K562 (cell line): ENCODE measurements around the gene SNX25. TPM values are rescaled to one million over a fixed set of nuclear protein-coding genes. Genes with fewer than 3 reads are reported as not detected.
A peak's percentile ranks its signal among the peaks of the same experiment; 100 is the strongest.

Source experiments
- ATAC-seq: fragments of 200-7000 bp; cut with Tn5 transposase; 3 replicates; pipeline ENCODE4 v1.9.1; 2020; ENCODE audit warnings: moderate library complexity
- BruUV-seq: library from RNA; stranded (reverse); fragments of 400-500 nt; replicated peaks from 2 replicates; lab custom pipeline; 2021; lab: Mats Ljungman, UMichigan
- CTCF ChIA-PET: fragments of 300-600 bp; formaldehyde crosslinking; extraction: SDS; loops from one replicate; lab custom pipeline; 2021; ENCODE audit warnings: low intra/inter-chr PET ratio; lab: Yijun Ruan, JAX
- POLR2A ChIA-PET: fragments of 300-600, 350-650 bp; sonication (Branson Sonifier 250); formaldehyde crosslinking; extraction: SDS; loops from one replicate; lab custom pipeline; 2021; ENCODE audit warnings: antibody characterized with exemption, inconsistent platforms; lab: Yijun Ruan, JAX
- DNase-seq, 4 experiments: peaks; one replicate each; pipeline versions ENCODE4 v3.0.0 to v3.0.0-alpha.2; 2011 to 2018; ENCODE audit warnings: low spot score in 3 of 4, mixed read lengths in 3 of 4; ENCODE audit errors: extremely low read depth in 1 of 4
- FAIRE-seq: peaks from 2 replicates; lab custom pipeline; 2011; peaks lifted over from hg19 to GRCh38; lab: Jason Lieb, UNC
- H2AFZ ChIP-seq: 2 replicates; pipeline ENCODE4 v1.6.0; 2011; ENCODE audit warnings: low read depth, low read length, control low read depth, inconsistent platforms
- H3K27ac ChIP-seq: fragments of 200-600 bp; 3 replicates; pipeline ENCODE4 v1.8.0; 2011; ENCODE audit warnings: low read depth, mild to moderate bottlenecking, control low read depth, inconsistent platforms, low read length, moderate library complexity, mixed read lengths; ENCODE audit errors: extremely low read depth
- H3K27me3 ChIP-seq, 2 experiments: fragments of 300-600 bp in 1 of 2; 2 replicates in 1 of 2; 3 replicates in 1 of 2; pipeline versions ENCODE4 v1.6.0 to v1.8.0; 2011; ENCODE audit warnings: inconsistent platforms in 2 of 2, low read length in 2 of 2, mild to moderate bottlenecking in 1 of 2, mixed read lengths in 1 of 2, moderate library complexity in 1 of 2; ENCODE audit not compliant: control insufficient read depth in 2 of 2, insufficient read depth in 2 of 2
- H3K36me3 ChIP-seq: fragments of 300-600 bp; 3 replicates; pipeline ENCODE4 v1.8.0; 2011; ENCODE audit warnings: mild to moderate bottlenecking, low read length, inconsistent platforms; ENCODE audit not compliant: control insufficient read depth, insufficient read depth
- H3K4me1 ChIP-seq, 2 experiments: fragments of 200-600 bp in 1 of 2; replicated peaks in 1 of 2; 2 replicates in 1 of 2; 3 replicates in 1 of 2; pipeline versions ENCODE4 v1.5.1 to v1.8.0; 2011; ENCODE audit warnings: inconsistent platforms in 2 of 2, low read length in 2 of 2, mild to moderate bottlenecking in 1 of 2, mixed read lengths in 1 of 2, moderate library complexity in 1 of 2; ENCODE audit not compliant: control insufficient read depth in 2 of 2, insufficient read depth in 2 of 2
- H3K4me2 ChIP-seq: 2 replicates; pipeline ENCODE4 v1.6.1; 2011; ENCODE audit warnings: low read length, control low read depth, inconsistent platforms, mixed read lengths; ENCODE audit not compliant: insufficient read depth
- H3K4me3 ChIP-seq: fragments of 200-600 bp; sonication (generic), shearing (Covaris generic); 2 replicates; pipeline ENCODE4 v1.5.1; 2016; ENCODE audit warnings: control low read depth, inconsistent platforms
- H3K79me2 ChIP-seq: fragments of 200-600 bp; 3 replicates; pipeline ENCODE4 v1.8.0; 2011; ENCODE audit warnings: low read length, inconsistent platforms; ENCODE audit not compliant: control insufficient read depth, insufficient read depth
- H3K9ac ChIP-seq, 2 experiments: 2 replicates each; pipeline versions ENCODE4 v1.6.0 to v1.6.1; 2011; ENCODE audit warnings: low read depth in 2 of 2, low read length in 2 of 2, control low read depth in 1 of 2, inconsistent platforms in 1 of 2, mild to moderate bottlenecking in 1 of 2, mixed read lengths in 1 of 2; ENCODE audit not compliant: insufficient read depth in 1 of 2
- H3K9me1 ChIP-seq: one replicate; pipeline ENCODE4 v1.6.0; 2011; ENCODE audit warnings: inconsistent platforms, mild to moderate bottlenecking, low read length, moderate library complexity; ENCODE audit not compliant: control insufficient read depth, insufficient read depth
- H3K9me3 ChIP-seq: replicated peaks from 2 replicates; pipeline ENCODE4 v1.5.1; 2011; ENCODE audit warnings: low read depth, low read length, inconsistent platforms; ENCODE audit not compliant: control insufficient read depth, insufficient read depth
- H4K20me1 ChIP-seq: replicated peaks from 2 replicates; pipeline ENCODE4 v1.6.1; 2011; ENCODE audit warnings: low read length, inconsistent platforms, mixed read lengths; ENCODE audit not compliant: control insufficient read depth, insufficient read depth
- ATF3 ChIP-seq, 2 experiments: fragments of 450-650 bp in 1 of 2; sonication (generic) in 1 of 2; formaldehyde crosslinking in 1 of 2; IDR thresholded peaks in 1 of 2; conservative IDR thresholded peaks in 1 of 2; 2 replicates each; pipeline versions ENCODE4 v1.6.1 to v1.8.1; 2016 to 2023; ENCODE audit warnings: mild to moderate bottlenecking in 2 of 2, moderate library complexity in 2 of 2, inconsistent platforms in 1 of 2, missing genetic modification reagents in 1 of 2
- CEBPB ChIP-seq: fragments of 450-650 bp; IDR thresholded peaks from 2 replicates; pipeline ENCODE4 v1.6.1; 2016; ENCODE audit warnings: missing genetic modification characterization, missing compliant biosample characterization
- DEAF1 ChIP-seq: fragments of 450-650 bp; formaldehyde crosslinking; IDR thresholded peaks from 2 replicates; pipeline ENCODE4 v1.4.0; 2020; ENCODE audit warnings: mild to moderate bottlenecking, moderate library complexity
- NR3C1 ChIP-seq: sonication (generic); formaldehyde crosslinking; IDR thresholded peaks from 2 replicates; pipeline ENCODE4 v1.8.1; 2022; ENCODE audit warnings: missing genetic modification reagents
- RBBP5 ChIP-seq: fragments of 200-600 bp; sonication (generic); IDR thresholded peaks from 2 replicates; pipeline ENCODE4 v1.6.1; 2012; ENCODE audit warnings: borderline replicate concordance, mild to moderate bottlenecking, low read length, control low read depth, inconsistent platforms; ENCODE audit not compliant: insufficient read depth, poor library complexity, severe bottlenecking
- SMAD4 ChIP-seq: fragments of 250-450 bp; sonication (Bioruptor Pico); conservative IDR thresholded peaks from 2 replicates; pipeline ENCODE4 v1.8.0; 2021; ENCODE audit warnings: inconsistent platforms, mild to moderate bottlenecking, moderate library complexity
- TCF15 ChIP-seq: fragments of 250-450 bp; sonication (Bioruptor Pico); IDR thresholded peaks from 2 replicates; pipeline ENCODE4 v1.8.0; 2022; ENCODE audit warnings: moderate library complexity, mild to moderate bottlenecking, inconsistent platforms
- WGBS: fragments of 100-300 bp; shearing (Covaris generic); methylation state at CpG from one replicate; pipeline ENCODE4 v1.1.6; 2016; ENCODE audit warnings: low coverage, mixed read lengths; ENCODE audit not compliant: insufficient coverage; ENCODE audit errors: missing lambda C conversion rate; 5-methylcytosine and 5-hydroxymethylcytosine counted together
- in situ Hi-C: fragments of 300-500 bp; cut with MboI; formaldehyde crosslinking; loops from 4 replicates; pipeline ENCODE4 v1.15.0; 2018; ENCODE audit warnings: inconsistent platforms, mixed read lengths
- intact Hi-C: fragments of 100-400 bp; cut with micrococcal nuclease; formaldehyde crosslinking; loops from 2 replicates; pipeline ENCODE4 v1.14.2; 2022
- polyA plus RNA-seq, 8 experiments: library from polyadenylated mRNA; depleted of rRNA in 4 of 8; stranded (reverse) in 5 of 8; unstranded in 3 of 8; fragments of >200 nt; fragmentation: Nextera tagmentation in 2 of 8; fragmentation: Illumina TruSeq in 1 of 8; extraction: Ambion mirVana in 2 of 8; extraction: Trizol in 1 of 8; gene quantifications; 2 replicates each; pipeline versions ENCODE4 v1.2.1 to v1.2.3, GENCODE V29; 2011 to 2014; ENCODE audit warnings: inconsistent platforms in 1 of 8, missing spikeins in 1 of 8
- total RNA-seq, 7 experiments: library from RNA; depleted of rRNA in 6 of 7; stranded (reverse); fragments of >200 nt in 6 of 7; fragmentation: Illumina TruSeq in 2 of 7; extraction: Trizol in 2 of 7; gene quantifications; 2 replicates each; pipeline versions ENCODE4 v1.2.1 to v1.2.3, GENCODE V29; 2011 to 2021; ENCODE audit warnings: low replicate concordance in 1 of 7

The SNX25 gene
- total and polyA plus RNA-seq, 9 of the 15 experiments (the other 6 are each of a cell fraction or from before 2014, with no cell fraction given) = 2.5 to 23.4 (median 13.3) TPM

- Histone ChIP-seq H3K36me3 (no peaks in the 10 kb centered on the region), H2AFZ (no peak overlapping the region), H4K20me1 (no peaks in the 10 kb centered on the region), H3K27me3 (no peaks in the 10 kb centered on the region), H3K4me1 (peaks cover 3 to 4% of the 10 kb centered on the region in 2 experiments; a peak in 3 of 5 replicates), H3K9me1 (no peaks in the 10 kb centered on the region), H3K27ac (no peak overlapping the region), H3K9me3 (no peaks in the 10 kb centered on the region), H3K4me3 (no peak overlapping the region), H3K79me2 (no peaks in the 10 kb centered on the region), H3K9ac (no peak overlapping the region), H3K4me2 (no peak overlapping the region)
- no peak for FAIRE-seq
- 64% methylated on average over 1 of the region's 1 CpG for WGBS
- intact Hi-C loops = no loop called here
- no peak; the same call in 2 of the 3 replicates for ATAC-seq
- ChIA-PET POLR2A (interaction anchor here (0.8 to 2.4 kb wide), 3 partner anchors 10 to 405 kb away, joined by 3 to 5 read pairs (median 3); no protein-coding TSS in a partner anchor), CTCF (no interaction called here)
- no TSS peak for BruUV-seq
- TF ChIP-seq NR3C1 (CRISPR knock-in tag) = no peak
- TF ChIP-seq CEBPB (tag) = peak; percentile 63; the same call in 1 of the 2 replicates
- TF ChIP-seq SMAD4 (CRISPR knock-in tag) = no peak
- TF ChIP-seq TCF15 (CRISPR knock-in tag) = no peak
- TF ChIP-seq ATF3 (IDR thresholded peaks at IDR 0.05) = no peak
- TF ChIP-seq ATF3 (CRISPR knock-in tag; conservative IDR thresholded peaks at IDR 0.05) = no peak
- TF ChIP-seq RBBP5 = no peak
- no peak for TF ChIP-seq DEAF1 (CRISPR knock-in tag)
- in situ Hi-C loops = no loop called here
- no peak for DNase-seq
These were observed 170.9 kb downstream of the SNX25 start for GRCh38 chr4:185380320-185380719.
